Central memory CD4-positive, alpha-beta T cell (primary cell): ENCODE measurements around the gene SLC2A4.
"Not testable (repeated sequence)": the region's sequence is repeated elsewhere in the genome, so short reads cannot be mapped to it uniquely, and the experiment has no call there.

Experiments
- DNase-seq: peaks from one replicate; pipeline ENCODE4 v3.0.0; 2022

The SLC2A4 gene

GRCh38 chr17:7327056-7327455, 45.5 kb downstream of the SLC2A4 start:
- no peak for DNase-seq

- DNase-seq, result no peak
Measured at GRCh38 chr17:7327501-7327900, 46.0 kb downstream of the SLC2A4 start.

DNA sequence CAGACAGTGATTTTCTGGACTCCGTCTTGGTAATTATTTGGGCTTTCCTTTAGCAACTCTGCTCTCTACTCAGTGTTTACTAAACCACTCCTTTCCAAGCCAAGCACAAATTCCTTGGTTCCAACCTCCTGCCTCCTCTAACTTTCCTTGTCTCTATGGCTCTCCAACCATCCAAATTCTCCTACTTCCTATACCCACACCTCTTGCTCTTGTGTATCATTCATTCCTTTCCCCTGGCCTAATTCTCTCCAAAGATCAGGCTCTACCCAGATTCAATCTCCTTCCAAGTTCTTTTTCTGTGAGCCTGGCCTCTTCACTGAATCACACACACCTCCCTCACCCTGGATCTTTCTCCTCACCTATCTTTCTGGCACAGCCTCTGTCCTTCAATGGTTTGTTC, 46.5 kb downstream of the SLC2A4 start:
- DNase-seq, result no peak

GRCh38 chr17:7328840-7329373, 47.4 kb downstream of the SLC2A4 start, which contains the start of gene NEURL4:
NEURL4 (minus strand) TSS chr17:7329335; CDS start chr17:7329312, 23 bp downstream.
- no peak for DNase-seq

DNA sequence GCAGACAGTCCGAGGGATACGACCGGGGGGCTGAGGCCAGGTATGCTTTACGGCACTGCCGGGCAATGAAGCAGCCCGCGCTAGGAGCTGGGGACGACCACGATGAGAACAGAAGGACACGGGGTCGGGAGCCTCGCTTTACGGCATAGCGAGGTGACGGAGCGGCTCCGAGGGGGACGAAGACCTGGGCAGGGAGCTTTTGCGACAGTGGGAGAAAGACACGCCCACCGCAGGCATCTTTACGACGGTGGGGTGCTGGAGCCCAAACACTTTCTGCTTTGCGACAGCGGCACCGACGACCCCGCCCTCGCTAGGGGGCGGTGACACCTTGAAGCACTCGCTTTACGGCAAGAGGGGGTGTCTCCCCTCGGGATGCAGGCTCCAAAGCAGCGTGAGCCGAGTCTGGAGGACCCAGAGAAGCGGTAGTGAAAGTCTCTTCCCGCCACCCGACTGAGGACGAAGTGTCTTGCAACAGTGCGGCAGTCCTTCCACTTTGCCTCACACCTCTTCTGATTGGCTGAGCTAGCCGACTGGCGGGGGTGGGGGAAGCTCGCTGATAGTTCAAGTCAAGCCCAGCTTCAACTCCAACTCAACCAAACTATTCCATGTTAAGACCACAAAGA, 48.0 kb downstream of the SLC2A4 start:
- DNase-seq, result peak; percentile 97

GRCh38 chr17:7329997-7330637, 48.6 kb downstream of the SLC2A4 start:
- DNase-seq, result peak; percentile 81

DNA sequence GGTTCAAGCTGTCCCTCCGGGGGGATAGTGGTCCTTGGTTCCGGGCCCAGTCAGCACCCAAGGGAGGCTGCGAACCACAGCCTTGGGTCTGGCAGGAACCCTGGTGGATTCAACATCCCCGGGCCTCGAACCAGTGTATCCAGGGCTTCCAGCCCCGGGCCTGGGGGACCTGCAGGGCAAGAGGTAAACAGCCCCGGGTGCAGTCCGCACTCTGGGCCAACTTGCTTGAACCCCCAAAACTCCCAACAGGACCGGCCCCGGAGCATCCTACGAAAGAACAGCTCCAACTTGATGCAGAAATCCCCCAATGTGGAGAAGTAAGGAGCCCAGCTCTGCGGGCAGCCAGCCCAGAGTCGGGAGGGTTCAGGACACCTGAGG, 49.1 kb downstream of the SLC2A4 start:
- DNase-seq, result no peak

DNA sequence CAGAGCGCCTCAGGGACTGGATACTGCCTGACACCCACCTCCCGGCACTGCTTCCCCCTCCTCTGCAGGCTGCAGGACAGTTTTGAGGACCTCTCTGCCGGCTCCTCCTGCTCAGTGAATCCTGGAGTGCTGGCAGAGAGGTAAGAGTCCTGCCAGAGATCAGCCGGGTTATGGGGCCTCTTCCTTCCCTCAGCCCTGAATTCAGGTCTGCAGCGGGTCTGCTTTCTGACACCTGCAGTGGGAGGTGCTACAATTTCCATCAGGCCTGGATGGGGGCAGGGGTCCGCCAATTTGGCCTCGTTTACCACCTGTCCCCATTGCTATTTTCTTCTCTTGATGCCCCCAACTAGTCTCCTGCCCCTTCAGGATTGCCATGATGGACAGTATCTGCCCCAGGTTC, 50.6 kb downstream of the SLC2A4 start:
- DNase-seq, result no peak

DNA sequence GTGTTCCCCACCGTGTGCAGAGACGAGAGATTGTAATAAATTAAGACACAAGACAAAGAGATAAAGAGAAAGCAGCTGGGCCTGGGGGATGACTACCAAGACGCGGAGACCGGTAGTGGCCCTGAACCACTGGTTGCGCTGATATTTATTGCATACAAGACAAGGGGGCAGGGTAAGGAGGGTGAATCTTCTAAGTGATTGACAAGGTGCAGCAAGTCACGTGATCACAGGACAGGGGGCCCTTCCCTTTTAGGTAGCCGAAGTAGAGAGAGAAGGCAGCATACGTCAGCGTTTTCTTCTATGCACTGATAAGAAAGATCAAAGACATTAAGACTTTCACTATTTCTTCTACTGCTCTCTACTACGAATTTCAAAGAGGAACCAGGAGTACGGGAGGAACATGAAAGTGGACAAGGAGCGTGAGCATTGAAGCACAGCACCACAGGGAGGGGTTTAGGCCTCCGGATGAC, 51.1 kb downstream of the SLC2A4 start:
- DNase-seq, result peak; percentile 71

GRCh38 chr17:7334938-7335538, 53.5 kb downstream of the SLC2A4 start:
- DNase-seq, result no peak

- not testable (repeated sequence) for DNase-seq
Measured at GRCh38 chr17:7335765-7336164, 54.2 kb downstream of the SLC2A4 start.

GRCh38 chr17:7336240-7337175, 55.0 kb downstream of the SLC2A4 start, which contains the start of gene ACAP1:
ACAP1 (plus strand) TSS chr17:7336529; CDS start chr17:7336735, 206 bp downstream.
- DNase-seq, result peak; percentile 78

- DNase-seq, result not testable (repeated sequence)
Measured at GRCh38 chr17:7337600-7337999, 56.1 kb downstream of the SLC2A4 start.
